ENCODE measurements around the gene CAPRIN1. TPM values are rescaled to one million over a fixed set of nuclear protein-coding genes. Genes with fewer than 3 reads are reported as not detected.

CAPRIN1 gene
- total and polyA plus RNA-seq, 2 experiments from 2014 or later: 119 to 365 TPM

DNA sequence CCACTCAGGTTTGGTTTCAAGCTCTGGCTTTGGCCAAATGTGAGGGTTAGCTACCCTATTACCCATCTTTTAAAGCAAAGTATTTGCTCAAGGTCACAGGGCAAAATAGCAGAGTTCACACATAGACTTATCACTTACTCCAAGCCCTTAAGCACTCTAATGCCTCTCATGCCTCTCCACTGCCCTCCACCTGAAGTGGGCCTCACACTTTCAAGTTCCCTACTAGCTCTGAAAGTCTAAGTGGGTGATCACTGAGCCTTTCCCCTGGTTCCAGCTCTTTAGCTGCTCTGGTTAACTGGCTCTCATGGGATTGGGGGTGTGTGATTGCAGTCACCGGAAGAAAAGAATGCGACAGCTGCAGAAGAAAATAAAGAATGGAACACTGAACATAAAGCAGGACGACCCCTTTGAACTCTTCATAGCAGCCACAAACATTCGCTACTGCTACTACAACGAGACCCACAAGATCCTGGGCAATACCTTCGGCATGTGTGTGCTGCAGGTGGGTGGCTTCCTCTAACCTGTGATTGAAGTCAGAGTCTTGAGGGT, 60.3 kb downstream of the CAPRIN1 start:
- Mint-ChIP-seq H3K36me3 (ENCODE audit: low read depth) (peaks cover 84% of the 10 kb centered on the region), H3K27me3 (ENCODE audit: insufficient read depth, low read depth, poor library complexity) (no peaks in the 10 kb centered on the region), H3K4me3 (no peak overlapping the region), H3K9me3 (no peaks in the 10 kb centered on the region), H3K4me1 (no peaks in the 10 kb centered on the region), H3K27ac (no peak overlapping the region)
- Histone ChIP-seq H3K27ac (ENCODE audit: low read depth) (no peak overlapping the region), H3K36me3 (ENCODE audit: insufficient read depth) (peaks cover 77% of the 10 kb centered on the region), H3K27me3 (ENCODE audit: insufficient read depth) (no peaks in the 10 kb centered on the region), H3K4me2 (no peak overlapping the region), H2AFZ (no peak overlapping the region), H3K79me2 (replicated peaks; ENCODE audit: insufficient read depth) (peaks cover 18% of the 10 kb centered on the region), H3K9me2 (ENCODE audit: insufficient read depth) (no peaks in the 10 kb centered on the region), H3K4me1 (ENCODE audit: insufficient read depth) (no peaks in the 10 kb centered on the region), H3K4me3 (no peak overlapping the region), H4K20me1 (replicated peaks; ENCODE audit: insufficient read depth) (peaks cover 10% of the 10 kb centered on the region), H3F3A (replicated peaks; ENCODE audit: low read depth) (no peaks in the 10 kb centered on the region)
- DNase-seq (ENCODE audit: low spot score) (no peak), ATAC-seq (no peak)
- TF ChIP-seq ZNF331 (CRISPR knock-in tag; IDR thresholded peaks at IDR 0.05; ENCODE audit: low read depth) (no peak), POLR2AphosphoS5 (IDR thresholded peaks at IDR 0.05; ENCODE audit: low read depth) (no peak), STAT1 (IDR thresholded peaks at IDR 0.05; ENCODE audit: unreplicated experiment) (no peak), ZNF462 (CRISPR knock-in tag; IDR thresholded peaks at IDR 0.05) (no peak), ZNF114 (CRISPR knock-in tag; IDR thresholded peaks at IDR 0.05) (no peak), NANOG (IDR thresholded peaks at IDR 0.05; ENCODE audit: borderline replicate concordance) (no peak), ETS1 (IDR thresholded peaks at IDR 0.05) (no peak), EZH2 (IDR thresholded peaks at IDR 0.05; ENCODE audit: low read depth, unreplicated experiment) (no peak), CREB1 (CRISPR knock-in tag; IDR thresholded peaks at IDR 0.05; ENCODE audit: low read depth) (no peak), JUNB (IDR thresholded peaks at IDR 0.05; ENCODE audit: unreplicated experiment) (no peak), EZH2phosphoT487 (IDR thresholded peaks at IDR 0.05; ENCODE audit: unreplicated experiment) (no peak)
- TF ChIP-seq, protein P1, sequence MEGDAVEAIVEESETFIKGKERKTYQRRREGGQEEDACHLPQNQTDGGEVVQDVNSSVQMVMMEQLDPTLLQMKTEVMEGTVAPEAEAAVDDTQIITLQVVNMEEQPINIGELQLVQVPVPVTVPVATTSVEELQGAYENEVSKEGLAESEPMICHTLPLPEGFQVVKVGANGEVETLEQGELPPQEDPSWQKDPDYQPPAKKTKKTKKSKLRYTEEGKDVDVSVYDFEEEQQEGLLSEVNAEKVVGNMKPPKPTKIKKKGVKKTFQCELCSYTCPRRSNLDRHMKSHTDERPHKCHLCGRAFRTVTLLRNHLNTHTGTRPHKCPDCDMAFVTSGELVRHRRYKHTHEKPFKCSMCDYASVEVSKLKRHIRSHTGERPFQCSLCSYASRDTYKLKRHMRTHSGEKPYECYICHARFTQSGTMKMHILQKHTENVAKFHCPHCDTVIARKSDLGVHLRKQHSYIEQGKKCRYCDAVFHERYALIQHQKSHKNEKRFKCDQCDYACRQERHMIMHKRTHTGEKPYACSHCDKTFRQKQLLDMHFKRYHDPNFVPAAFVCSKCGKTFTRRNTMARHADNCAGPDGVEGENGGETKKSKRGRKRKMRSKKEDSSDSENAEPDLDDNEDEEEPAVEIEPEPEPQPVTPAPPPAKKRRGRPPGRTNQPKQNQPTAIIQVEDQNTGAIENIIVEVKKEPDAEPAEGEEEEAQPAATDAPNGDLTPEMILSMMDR (conservative IDR thresholded peaks at IDR 0.05; ENCODE audit: low read depth in 2 of 2): no peak
- TF ChIP-seq, protein P2, sequence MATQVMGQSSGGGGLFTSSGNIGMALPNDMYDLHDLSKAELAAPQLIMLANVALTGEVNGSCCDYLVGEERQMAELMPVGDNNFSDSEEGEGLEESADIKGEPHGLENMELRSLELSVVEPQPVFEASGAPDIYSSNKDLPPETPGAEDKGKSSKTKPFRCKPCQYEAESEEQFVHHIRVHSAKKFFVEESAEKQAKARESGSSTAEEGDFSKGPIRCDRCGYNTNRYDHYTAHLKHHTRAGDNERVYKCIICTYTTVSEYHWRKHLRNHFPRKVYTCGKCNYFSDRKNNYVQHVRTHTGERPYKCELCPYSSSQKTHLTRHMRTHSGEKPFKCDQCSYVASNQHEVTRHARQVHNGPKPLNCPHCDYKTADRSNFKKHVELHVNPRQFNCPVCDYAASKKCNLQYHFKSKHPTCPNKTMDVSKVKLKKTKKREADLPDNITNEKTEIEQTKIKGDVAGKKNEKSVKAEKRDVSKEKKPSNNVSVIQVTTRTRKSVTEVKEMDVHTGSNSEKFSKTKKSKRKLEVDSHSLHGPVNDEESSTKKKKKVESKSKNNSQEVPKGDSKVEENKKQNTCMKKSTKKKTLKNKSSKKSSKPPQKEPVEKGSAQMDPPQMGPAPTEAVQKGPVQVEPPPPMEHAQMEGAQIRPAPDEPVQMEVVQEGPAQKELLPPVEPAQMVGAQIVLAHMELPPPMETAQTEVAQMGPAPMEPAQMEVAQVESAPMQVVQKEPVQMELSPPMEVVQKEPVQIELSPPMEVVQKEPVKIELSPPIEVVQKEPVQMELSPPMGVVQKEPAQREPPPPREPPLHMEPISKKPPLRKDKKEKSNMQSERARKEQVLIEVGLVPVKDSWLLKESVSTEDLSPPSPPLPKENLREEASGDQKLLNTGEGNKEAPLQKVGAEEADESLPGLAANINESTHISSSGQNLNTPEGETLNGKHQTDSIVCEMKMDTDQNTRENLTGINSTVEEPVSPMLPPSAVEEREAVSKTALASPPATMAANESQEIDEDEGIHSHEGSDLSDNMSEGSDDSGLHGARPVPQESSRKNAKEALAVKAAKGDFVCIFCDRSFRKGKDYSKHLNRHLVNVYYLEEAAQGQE (IDR thresholded peaks at IDR 0.05; ENCODE audit: unreplicated experiment): no peak

Measured in GM23338 (cell line).